Renal pelvis (tissue), 4 donors: ENCODE data around the gene CLASP2. TPM values are rescaled to one million over a fixed set of nuclear protein-coding genes. Genes with fewer than 3 reads are reported as not detected.
A peak's percentile ranks its signal among the peaks of the same experiment; 100 is the strongest.

ENCODE experiments used
- DNase-seq: peaks from one replicate; pipeline ENCODE4 v3.0.0-alpha.2; 2013
- polyA plus RNA-seq, 3 donors: library from polyadenylated mRNA; unstranded; fragments of 120-200 nt; gene quantifications; one replicate each; pipeline ENCODE4 v1.2.1, GENCODE V29; 2013; ENCODE audit not compliant: insufficient read length in 3 of 3

The CLASP2 gene
- polyA plus RNA-seq, 3 donors, result 47.1 to 68.2 (median 56.0) TPM

- no peak for DNase-seq
Observed at GRCh38 chr3:33644582-33644981, 73.5 kb downstream of the CLASP2 start.

GRCh38 chr3:33642806-33643205 is 75.2 kb downstream of the CLASP2 start:
- no peak for DNase-seq

- no peak for DNase-seq
Observed at GRCh38 chr3:33639889-33640288, 78.2 kb downstream of the CLASP2 start.

GRCh38 chr3:33637482-33637881 is 80.6 kb downstream of the CLASP2 start:
- no peak for DNase-seq

- peak; percentile 57 for DNase-seq
Observed at GRCh38 chr3:33636125-33636850, 81.8 kb downstream of the CLASP2 start.

GRCh38 chr3:33634262-33634661 is 83.8 kb downstream of the CLASP2 start:
- no peak for DNase-seq

- DNase-seq, result no peak
Observed at GRCh38 chr3:33629219-33629618, 88.8 kb downstream of the CLASP2 start.

DNA sequence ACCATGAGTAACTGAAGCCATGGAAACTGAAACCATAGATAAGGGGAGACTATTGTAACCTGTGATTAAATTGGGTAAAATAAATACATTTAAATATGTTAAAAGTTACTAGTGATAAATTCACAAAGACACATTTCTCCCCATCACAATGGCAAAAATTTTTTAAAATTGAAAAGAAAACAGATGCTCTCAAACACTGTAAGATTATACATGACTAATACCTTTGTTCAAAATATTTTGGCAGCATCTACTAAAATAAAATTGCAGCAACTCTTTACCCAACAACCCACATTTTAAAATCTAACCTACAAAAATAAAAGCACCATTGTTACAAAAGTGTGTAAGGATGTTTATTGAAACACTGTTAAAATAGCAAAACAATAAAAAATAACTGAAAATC is 93.3 kb downstream of the CLASP2 start:
- no peak for DNase-seq

DNA sequence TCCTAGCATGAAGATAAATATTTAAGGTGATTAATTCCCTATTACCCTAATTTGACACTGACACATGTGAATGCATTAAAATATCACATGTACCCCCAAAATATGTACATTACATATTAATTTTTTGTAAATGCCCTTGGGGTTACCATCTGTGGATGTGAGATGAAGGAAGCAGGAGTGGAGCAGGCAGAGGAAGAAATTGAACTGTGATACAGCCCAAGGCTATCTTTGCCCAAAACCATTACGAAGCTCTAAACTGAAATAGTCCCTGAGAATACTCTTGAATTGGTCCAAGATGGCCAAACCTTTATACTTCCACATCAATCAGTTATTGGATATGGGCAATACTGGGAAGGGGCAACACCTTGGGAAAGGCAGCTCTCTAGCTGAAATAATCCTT is 105.0 kb downstream of the CLASP2 start:
- no peak for DNase-seq

GRCh38 chr3:33612607-33613006 is 105.4 kb downstream of the CLASP2 start:
- no peak for DNase-seq

DNA sequence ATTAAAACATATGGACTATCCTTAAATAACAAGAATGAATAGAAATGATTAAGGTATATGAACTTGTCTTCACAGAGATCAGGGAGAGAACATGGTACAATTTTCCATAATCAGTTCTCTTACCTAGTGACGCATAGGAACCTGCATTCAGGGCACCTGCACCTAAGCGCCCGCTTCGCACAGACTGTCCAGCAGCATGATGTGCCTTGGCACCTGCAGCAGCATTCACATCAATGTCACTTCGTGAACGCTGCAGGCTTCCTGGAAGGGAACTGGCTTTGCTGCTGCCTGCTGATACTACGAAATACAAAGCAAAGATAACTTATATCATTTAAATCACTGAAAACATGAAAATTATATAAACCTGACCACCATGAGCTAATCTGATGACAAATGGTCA is 115.2 kb downstream of the CLASP2 start:
- no peak for DNase-seq

DNA sequence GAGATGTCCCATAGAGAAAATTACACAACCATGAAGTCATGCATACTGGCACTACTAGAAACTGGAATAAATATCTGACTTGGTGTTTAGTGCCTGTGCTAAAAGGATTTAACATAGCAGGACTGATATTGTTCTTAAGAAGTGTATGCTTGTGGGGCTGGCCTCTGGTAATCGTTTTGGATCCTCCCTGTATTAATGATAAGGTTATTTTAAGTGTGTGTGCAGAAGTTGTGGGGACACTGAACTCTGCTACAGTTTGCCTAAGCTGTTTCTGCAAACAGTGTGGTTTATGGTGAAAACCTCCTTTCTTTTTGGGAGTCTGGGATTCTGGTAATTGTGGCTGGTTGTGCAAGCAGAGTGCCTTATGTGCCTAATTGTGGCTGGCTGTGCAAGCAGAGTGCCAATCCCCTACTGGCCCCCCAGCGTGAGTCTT is 120.8 kb downstream of the CLASP2 start:
- DNase-seq, result no peak

DNA sequence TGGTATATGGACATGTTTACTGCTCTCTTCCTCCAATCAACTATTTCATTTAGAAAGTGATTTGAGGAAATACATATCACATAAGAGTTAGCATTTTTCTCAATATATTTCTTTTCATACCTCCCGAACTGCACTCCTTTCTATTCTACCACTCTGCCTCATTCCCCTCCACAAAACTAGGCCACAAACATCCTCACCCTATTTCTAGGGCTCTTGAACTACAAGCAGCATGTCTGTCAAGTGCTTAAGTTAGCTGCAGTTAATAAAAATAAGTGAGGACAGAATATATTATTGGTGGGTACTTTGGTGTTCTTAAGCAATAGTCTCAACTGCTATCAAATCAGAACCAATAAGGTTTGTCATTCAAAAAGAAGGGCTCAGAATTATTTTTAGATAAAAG is 125.1 kb downstream of the CLASP2 start:
- DNase-seq, result no peak

DNA sequence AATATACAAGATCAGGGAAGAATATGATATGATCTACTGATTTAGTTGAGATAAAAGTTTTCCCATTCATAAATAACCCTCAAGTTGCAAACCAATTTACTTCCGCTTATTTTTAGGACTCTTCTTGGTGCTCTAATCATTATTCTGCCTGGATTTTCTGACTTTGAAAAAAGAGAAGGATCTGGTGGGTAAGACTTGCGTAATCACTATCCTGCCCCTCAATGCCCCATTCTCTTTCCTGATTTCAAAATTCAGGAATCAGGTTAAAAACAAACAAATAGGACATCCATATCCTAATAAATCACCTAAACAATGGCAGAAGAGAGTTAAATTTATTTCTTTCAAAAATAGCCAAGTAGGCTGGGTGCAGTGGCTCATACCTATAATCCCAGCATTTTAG is 127.5 kb downstream of the CLASP2 start:
- no peak for DNase-seq

GRCh38 chr3:33586402-33586801 is 131.7 kb downstream of the CLASP2 start:
- DNase-seq, result no peak

GRCh38 chr3:33582234-33582633 is 135.8 kb downstream of the CLASP2 start:
- no peak for DNase-seq

- no peak for DNase-seq
Observed at GRCh38 chr3:33581666-33582065, 136.4 kb downstream of the CLASP2 start.

DNA sequence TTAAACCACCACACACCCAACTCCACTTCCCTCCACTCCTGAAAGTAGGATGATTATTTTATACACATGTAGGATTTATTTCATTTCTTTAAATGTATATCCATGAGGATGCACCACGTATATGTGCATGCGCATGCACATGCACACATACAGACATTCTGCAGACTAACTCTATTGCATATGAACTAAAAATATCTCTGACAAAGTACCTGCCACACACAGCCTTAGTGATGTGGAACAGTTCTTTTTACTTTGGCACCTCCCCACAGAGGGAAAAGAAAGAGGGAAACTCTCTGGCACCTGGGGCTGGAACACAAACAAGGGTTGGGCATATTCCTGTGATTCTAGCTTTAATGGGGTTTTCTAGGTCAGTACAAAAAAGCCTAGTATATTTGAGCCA is 138.2 kb downstream of the CLASP2 start:
- no peak for DNase-seq

GRCh38 chr3:33579178-33579510 is 138.9 kb downstream of the CLASP2 start:
- DNase-seq, result no peak

GRCh38 chr3:33578325-33579177 is 139.5 kb downstream of the CLASP2 start:
- no peak for DNase-seq

DNA sequence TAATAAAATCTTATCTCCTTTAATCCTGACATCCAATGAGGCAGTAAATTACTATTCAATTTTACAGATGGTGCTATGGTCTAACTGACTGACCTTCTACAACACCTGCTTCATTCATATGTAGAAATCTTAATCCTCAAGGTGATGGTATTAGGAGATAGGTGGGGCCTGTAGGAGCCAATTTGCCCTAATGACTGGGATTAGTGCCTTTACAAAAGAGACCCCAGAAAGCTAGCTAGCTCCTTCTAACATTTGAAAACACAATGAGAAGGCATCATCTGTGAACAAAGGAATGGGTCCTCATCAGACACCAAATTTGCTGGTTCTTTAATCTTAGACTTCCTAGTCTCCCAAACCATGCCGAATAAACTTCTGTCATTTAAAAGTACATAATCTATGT is 140.5 kb downstream of the CLASP2 start:
- DNase-seq, result no peak

GRCh38 chr3:33577173-33577572 is 140.9 kb downstream of the CLASP2 start:
- no peak for DNase-seq

- DNase-seq, result no peak
Observed at GRCh38 chr3:33575311-33575710, 142.7 kb downstream of the CLASP2 start.

GRCh38 chr3:33557829-33558228 is 160.2 kb downstream of the CLASP2 start:
- no peak for DNase-seq
